MM.1S (cell line): ENCODE measurements around the gene KLHDC3.

Experiments used
- CTCF ChIP-seq: fragments of 300-600 bp; sonication (generic); IDR thresholded peaks from 2 replicates; pipeline ENCODE4 v1.5.1; 2016; ENCODE audit warnings: antibody characterized with exemption, low read length, mixed read lengths
- EZH2 ChIP-seq: fragments of 300-600 bp; sonication (generic); optimal IDR thresholded peaks from 2 replicates; pipeline ENCODE3; 2017; ENCODE audit warnings: low read depth, mild to moderate bottlenecking, antibody characterized with exemption, low read length, mixed read lengths
- EZH2phosphoT487 ChIP-seq: fragments of 300-600 bp; sonication (generic); IDR thresholded peaks from 2 replicates; pipeline ENCODE4 v1.6.1; 2018; ENCODE audit warnings: antibody characterized with exemption, low read length

GRCh38 chr6:43037197-43037596, 23.1 kb downstream of the KLHDC3 start:
- no peak for TF ChIP-seq CTCF
- TF ChIP-seq EZH2: no peak
- TF ChIP-seq EZH2phosphoT487: no peak
